ENCODE measurements around the gene LY9.
"Not testable (repeated sequence)": the region's sequence is repeated elsewhere in the genome, so short reads cannot be mapped to it uniquely, and the experiment has no call there.

The LY9 gene

DNA sequence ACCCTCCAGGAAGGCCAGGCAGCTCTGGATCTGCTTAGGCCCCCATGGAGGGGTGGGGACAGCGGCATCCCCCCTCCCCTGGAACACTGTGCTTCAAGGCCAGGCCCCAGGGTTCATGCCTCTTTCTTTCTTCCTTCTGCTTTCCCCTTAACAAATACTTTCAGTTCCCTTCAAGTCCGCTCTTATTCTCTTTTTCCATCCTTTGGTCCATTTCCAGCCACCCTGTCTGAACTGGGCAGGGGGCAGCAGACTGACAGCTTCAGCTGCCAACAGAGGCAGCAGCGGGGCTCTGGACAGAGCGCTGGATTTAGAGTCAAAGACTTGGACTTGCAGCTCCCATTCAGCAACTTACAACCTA, 67.8 kb downstream of the LY9 start:
- no peak for DNase-seq (ENCODE audit: low read depth in 2 of 3, low spot score in 1 of 3)

DNA sequence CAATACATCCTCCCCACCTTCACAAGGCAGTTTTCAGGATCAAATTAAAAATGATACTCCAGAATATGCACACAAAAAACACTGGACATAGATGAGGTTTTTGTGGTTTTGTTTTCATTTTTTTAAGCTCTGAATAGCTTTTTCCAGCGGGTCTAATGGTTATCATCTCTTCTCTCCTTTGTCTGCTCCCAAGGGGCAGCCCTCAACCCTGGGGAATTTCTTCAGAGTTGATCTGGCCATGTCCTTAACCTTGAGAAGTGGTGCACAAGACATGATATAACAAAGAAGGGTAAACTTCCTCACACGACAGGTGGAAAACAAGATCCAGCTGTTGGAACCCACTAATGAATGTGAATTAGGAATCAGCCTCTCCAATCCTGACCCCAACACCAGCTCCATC, 68.2 kb downstream of the LY9 start:
- no peak for DNase-seq (ENCODE audit: low read depth in 2 of 3, low spot score in 1 of 3)

DNA sequence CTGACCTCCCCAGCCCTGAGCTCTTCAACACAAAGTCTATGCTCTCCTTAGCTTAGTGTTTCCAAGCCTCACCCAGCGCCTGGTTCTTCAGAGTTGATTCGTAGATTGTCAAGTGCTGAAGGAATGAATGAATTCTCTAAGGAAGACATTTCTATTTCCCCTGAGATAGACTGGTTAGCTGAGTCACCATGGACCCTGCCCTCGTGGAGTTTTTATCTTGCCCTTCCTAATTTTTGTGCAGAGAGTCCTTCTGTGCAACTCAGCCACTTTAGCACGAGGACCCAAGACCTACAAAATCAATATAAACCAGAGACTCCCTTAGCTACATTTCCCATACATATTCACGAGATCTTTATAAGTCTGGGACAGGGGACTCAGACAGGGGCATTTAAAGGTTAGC, 69.4 kb downstream of the LY9 start:
- DNase-seq (ENCODE audit: low read depth in 2 of 3, low spot score in 1 of 3), result no peak

DNA sequence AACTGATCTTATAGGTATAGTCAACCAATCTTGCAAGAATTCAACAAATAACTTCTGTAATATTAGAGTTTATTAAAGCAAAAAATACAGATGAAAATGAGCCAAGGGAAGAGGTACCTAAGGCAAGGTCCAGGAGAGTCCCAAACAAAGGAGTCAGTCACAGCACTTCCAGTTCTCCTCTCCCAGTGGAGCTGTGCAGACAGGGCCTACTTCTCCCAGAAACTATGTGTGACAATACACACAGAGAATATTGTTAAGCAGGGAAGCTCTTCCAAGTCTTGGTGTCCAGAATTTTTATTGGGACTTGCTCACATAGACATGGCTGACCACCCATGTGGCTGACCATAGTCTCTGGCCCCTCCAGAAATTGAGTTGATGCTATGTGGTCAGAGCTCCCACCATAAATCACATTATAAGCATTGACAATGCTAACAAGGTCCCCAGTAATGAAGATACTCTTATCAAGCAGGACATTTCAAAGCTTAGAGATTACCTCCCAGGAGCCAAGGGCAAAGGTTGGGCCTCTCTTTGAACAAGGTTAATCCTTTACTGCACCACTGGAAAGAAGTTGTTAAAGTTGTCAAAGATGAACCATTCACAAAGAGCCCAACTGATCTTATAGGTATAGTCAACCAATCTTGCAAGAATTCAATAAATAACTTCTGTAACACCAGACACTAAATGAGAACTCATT, 70.2 kb downstream of the LY9 start:
- no peak for DNase-seq (ENCODE audit: low read depth in 2 of 3, low spot score in 1 of 3)

DNA sequence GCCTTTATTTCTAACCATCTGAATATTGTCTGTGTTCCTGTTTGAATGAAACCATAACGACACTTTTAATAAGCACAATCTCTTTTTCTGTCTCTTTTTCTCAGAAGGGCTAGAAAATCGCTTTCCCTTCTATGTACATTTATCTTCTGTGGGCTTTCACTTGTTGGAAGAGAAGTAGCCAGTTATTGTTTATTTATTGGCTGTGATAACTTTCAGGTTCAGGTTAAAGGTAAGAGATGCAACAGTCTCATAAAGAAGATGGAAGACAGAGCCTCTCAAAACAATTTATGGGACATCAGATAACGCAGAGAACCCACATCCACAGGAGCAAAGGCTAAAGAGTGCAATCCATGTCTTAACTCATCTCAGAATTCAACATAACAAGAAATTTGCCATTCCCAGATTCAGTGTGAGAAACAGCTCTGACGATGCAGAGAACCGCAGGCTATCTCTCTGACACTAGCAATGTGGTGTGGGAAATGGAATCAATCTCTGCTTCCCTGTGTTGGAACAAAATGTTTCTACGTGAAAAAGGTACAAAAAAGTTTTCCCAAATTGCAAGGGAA, 70.8 kb downstream of the LY9 start:
- no peak for DNase-seq (ENCODE audit: low read depth in 2 of 3, low spot score in 1 of 3)

DNA sequence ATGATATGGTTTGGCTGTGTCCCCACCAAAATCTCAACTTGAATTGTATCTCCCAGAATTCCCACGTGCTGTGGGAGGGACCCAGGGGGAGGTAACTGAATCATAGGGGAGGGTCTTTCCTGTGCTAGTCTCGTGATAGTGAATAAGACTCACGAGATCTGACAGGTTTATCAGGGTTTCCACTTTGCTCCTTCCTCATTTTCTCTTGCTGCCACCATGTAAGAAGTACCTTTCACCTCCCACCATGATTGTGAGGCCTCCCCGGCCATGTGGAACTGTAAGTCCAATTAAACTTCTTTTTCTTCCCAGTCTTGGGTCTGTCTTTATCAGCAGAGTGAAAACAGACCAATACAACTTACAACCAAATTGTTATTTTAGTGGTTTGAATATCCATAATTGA, 71.7 kb downstream of the LY9 start:
- not testable (repeated sequence) for DNase-seq (ENCODE audit: low read depth in 2 of 3, low spot score in 1 of 3)

DNA sequence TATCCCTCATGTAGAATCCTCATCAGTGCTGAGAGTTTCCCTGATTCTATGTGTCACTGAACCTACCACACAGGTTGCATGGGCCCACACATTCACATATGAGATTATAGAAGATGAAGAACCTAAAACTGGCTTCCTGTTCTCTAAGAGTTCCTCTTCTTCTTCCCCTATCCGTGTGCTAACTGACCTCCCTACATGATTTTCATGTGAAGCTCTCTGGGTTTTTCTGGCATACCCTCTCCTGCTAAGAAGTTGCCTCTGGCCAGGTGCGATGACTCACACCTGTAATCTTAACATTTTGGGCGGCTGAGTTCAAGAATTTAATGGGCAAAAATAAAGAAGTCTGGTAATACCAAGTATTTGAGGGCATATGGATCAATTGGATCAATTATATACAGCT, 72.2 kb downstream of the LY9 start:
- no peak for DNase-seq (ENCODE audit: low read depth in 2 of 3, low spot score in 1 of 3)

DNA sequence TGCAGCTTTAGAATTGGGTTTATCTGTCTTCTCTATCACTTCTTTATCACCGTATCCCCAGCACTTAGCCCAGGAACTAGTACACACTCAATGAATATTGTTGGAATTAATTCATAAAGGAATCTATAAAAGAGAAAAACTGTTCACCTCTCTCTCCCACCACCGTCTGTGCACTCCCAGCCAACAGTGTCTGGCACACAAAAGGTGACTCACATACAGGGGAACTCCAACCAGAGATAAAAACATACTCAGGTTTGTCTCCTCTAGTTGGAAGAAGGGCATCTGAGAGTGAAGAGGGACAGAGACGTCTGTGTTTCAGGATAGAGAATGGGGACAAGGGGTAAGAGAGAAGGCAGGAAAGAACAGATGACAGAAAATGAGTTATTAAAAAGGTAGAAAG, 79.0 kb downstream of the LY9 start:
- DNase-seq (ENCODE audit: low read depth in 2 of 3, low spot score in 1 of 3), result no peak

DNA sequence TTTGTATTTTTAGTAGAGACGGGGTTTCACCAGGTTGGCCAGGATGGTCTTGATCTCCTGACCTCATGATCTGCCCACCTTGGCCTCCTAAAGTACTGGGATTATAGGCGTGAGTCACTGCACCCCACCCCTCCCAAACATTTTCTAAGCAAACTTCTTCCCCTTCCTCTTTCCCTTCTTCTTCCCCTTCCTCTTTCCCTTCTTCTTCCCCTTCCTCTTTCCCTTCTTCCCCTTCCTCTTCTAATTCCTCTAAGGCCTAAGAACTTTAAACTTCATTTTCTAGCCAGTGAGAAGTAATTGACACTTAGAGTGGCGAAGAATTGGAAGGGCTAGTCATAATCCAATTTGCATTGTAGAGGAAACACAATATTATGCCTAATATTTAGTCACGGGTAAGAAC, 79.6 kb downstream of the LY9 start:
- not testable (repeated sequence) for DNase-seq (ENCODE audit: low read depth in 2 of 3, low spot score in 1 of 3)

DNA sequence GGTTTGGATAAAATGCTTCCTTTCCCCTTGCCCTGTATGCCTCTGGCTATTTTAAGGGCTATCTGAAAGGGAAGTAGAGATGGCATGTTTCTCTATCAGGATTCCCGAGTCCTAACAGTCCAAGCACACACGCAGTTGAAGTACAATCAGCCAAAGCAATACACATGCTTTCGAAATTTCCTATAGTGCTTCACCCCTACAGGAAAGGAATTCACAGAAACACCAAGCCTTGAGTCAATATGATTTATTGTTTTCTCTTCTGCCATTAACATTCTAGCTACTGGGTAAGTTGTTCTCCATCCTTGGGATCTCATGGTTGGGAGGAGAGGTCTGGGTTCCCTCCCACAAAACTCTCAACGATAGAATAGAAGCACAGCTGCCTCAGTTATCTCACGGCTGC, 80.3 kb downstream of the LY9 start:
- no peak for DNase-seq (ENCODE audit: low read depth in 2 of 3, low spot score in 1 of 3)

DNA sequence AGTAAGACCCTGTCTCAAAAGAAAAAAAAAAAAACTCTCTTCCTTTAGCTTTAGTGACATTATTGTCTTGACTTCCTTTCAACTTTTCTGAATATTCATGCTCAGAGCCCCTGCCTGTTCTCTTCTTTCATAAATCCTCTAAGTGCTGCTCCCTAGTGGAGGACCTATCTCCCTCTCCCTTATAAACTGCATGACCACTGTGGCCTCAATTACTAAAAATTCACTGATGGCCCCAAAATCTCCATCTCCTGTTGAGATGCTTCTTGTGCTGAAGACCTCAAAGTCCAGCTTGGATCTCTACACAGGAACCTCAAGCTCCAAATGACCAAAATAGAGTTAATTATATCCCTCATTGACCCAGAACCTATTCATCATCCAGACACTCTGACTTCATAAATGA, 81.2 kb downstream of the LY9 start:
- no peak for DNase-seq (ENCODE audit: low read depth in 2 of 3, low spot score in 1 of 3)

All from stimulated activated CD4-positive, alpha-beta T cell treated with anti-CD3 and anti-CD28 coated beads, Interleukin-12 subunit alpha, Interleukin-12 subunit beta, amount 100 ng/mL, for 48 hours (primary cell).